Measurements from ENCODE around the gene HOXD8.
A peak's percentile ranks its signal among the peaks of the same experiment; 100 is the strongest.

HOXD8 gene

GRCh38 chr2:176128982-176129796, at the start of gene HOXD8:
TSS of gene HOXD8 (plus strand) at chr2:176129705. CDS start at chr2:176130367, 662 bp downstream.
- ChIA-PET POLR2A (no interaction called here), CTCF (interaction anchor here (1.2 to 4.2 kb wide), 5 partner anchors 18 to 524 kb away, joined by 3 to 57 read pairs (median 8); no protein-coding TSS in a partner anchor)
- DNase-seq (ENCODE audit: extremely low spot score), result no peak
- TF ChIP-seq CTCF (IDR thresholded peaks at IDR 0.05; ENCODE audit: control extremely low read depth, extremely low read depth, low read depth, missing control alignments), result no peak

DNA sequence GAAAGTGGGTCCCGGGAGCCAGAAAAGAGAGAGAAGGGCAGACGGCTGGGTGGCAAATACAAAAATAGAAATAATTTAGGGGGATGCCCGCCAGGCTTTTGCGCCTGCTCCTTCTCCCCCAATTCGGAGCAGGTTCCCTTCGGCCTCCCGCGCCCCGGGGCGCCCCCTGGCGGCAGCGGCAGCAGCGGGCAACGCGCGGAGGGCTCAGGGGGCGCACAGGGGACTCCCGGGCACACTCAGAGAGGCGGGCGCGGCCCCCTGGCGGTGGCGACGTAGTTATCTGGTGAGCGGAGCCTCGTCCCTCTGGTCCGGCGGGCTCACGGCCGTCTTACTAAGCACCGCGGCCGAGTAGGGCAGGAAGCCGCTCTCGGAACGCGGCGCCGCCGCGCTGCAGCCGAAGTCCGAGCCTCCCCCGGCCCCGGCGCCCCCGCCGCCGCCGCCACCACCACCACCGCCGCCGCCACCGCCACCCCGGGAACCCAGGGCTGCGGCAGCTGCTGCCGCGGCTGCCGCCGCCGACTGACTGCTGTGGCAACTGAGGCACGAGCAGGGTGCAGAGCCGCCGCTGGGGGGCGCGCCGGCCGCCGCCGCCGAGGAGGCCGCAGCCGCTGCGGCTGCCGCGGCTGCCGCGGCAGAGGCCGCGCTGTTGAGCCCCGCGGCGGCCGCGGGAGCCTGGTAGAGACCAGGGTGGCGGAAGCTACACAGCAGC, 49.5 kb upstream of the HOXD8 start:
- DNase-seq (ENCODE audit: extremely low spot score), result peak; percentile 62
- TF ChIP-seq CTCF (IDR thresholded peaks at IDR 0.05; ENCODE audit: control extremely low read depth, extremely low read depth, low read depth, missing control alignments), result peak; percentile 30
- ChIA-PET CTCF (interaction anchor here (0.8 to 1.3 kb wide), 3 partner anchors 47 to 571 kb away, joined by 3 to 4 read pairs (median 3); no protein-coding TSS in a partner anchor), POLR2A (no interaction called here)

GRCh38 chr2:176080540-176081375, 48.7 kb upstream of the HOXD8 start:
- no peak for TF ChIP-seq CTCF (IDR thresholded peaks at IDR 0.05; ENCODE audit: control extremely low read depth, extremely low read depth, low read depth, missing control alignments)
- CTCF ChIA-PET, result interaction anchor here (0.8 to 1.3 kb wide), 3 partner anchors 46 to 570 kb away, joined by 3 to 4 read pairs (median 3); no protein-coding TSS in a partner anchor

GRCh38 chr2:176081376-176081836, 48.1 kb upstream of the HOXD8 start:
- no peak for TF ChIP-seq CTCF (IDR thresholded peaks at IDR 0.05; ENCODE audit: control extremely low read depth, extremely low read depth, low read depth, missing control alignments)
- DNase-seq (ENCODE audit: extremely low spot score), result no peak
- ChIA-PET CTCF (interaction anchor here (1.1 kb wide), 1 partner anchor 46 kb away, joined by 4 read pairs; no protein-coding TSS in a partner anchor), POLR2A (no interaction called here)

More at GRCh38 chr2:176080540-176081375, 48.7 kb upstream of the HOXD8 start:
- DNase-seq (ENCODE audit: extremely low spot score), result no peak
- POLR2A ChIA-PET, result no interaction called here

DNA sequence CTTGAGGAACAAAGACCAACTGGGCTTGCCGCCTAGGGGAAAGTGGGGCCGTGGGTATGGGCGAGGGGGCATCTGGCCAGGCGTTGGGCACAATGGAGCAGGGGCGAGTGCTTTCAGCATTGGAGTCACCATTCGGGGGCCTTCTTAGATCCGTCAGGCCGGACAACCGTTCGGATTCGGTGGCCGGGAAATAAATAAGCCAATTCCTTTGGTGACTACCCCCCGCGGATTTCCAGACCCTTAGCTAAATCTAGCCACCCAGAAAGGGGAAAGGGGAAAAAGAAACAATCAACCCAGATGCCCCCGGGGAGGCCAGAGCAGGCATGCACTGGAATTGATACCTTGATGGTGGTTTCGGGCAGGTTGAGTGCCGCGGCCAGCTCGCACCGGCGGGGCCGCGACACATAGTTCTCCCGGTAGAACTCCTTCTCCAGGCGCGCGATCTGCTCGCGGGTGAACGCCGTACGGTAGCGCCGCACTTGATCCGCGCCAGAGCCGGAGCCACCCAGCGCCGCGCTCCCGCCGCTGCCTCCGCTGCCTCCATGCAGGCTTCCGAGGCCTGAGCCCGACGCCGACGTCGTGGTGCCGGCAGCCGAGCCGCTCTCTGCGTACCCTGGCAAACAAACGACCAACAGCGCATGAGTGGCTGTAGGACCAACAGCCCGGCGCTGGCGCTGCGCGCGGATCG, 47.5 kb upstream of the HOXD8 start:
- ChIA-PET POLR2A (no interaction called here), CTCF (interaction anchor here (1.9 kb wide), 1 partner anchor 14 kb away, joined by 5 read pairs; no protein-coding TSS in a partner anchor)

More for the DNA sequence above, 47.5 kb upstream of the HOXD8 start:
- TF ChIP-seq CTCF (IDR thresholded peaks at IDR 0.05; ENCODE audit: control extremely low read depth, extremely low read depth, low read depth, missing control alignments), result no peak
- no peak for DNase-seq (ENCODE audit: extremely low spot score)

All from GM10248 (cell line).